SK-N-SH treated with all-trans-retinoic acid at 6 μM for 48 hours (cell line): ENCODE data around the gene SCAF11.

Experiments
- ARNTL ChIP-seq: fragments of 450-650 bp; formaldehyde crosslinking; IDR thresholded peaks from 2 replicates; pipeline ENCODE4 v1.5.0; 2020; ENCODE audit warnings: low read depth, mild to moderate bottlenecking, moderate library complexity, borderline replicate concordance
- ESRRG ChIP-seq: fragments of 250-450 bp; sonication (Bioruptor Pico); IDR thresholded peaks from 2 replicates; pipeline ENCODE4 v1.6.1; 2021; ENCODE audit warnings: mild to moderate bottlenecking
- GLIS3 ChIP-seq: fragments of 250-450 bp; sonication (Bioruptor Pico); IDR thresholded peaks from 2 replicates; pipeline ENCODE4 v1.5.0; 2020; ENCODE audit warnings: mild to moderate bottlenecking, moderate library complexity
- PPARA ChIP-seq: fragments of 250-450 bp; sonication (Bioruptor Pico); IDR thresholded peaks from 2 replicates; pipeline ENCODE4 v1.5.0; 2020; ENCODE audit warnings: mild to moderate bottlenecking, borderline replicate concordance
- ZNF70 ChIP-seq: fragments of 450-650 bp; formaldehyde crosslinking; IDR thresholded peaks from 2 replicates; pipeline ENCODE4 v1.5.0; 2020; ENCODE audit warnings: mild to moderate bottlenecking, moderate library complexity
- TF ChIP-seq, protein P1 (sequence below): fragments of 250-450 bp; sonication (Bioruptor Pico); IDR thresholded peaks from 2 replicates; pipeline ENCODE4 v1.5.1; 2020; ENCODE audit warnings: low read depth, mild to moderate bottlenecking, moderate library complexity
- TF ChIP-seq, protein P2 (sequence below): fragments of 250-450 bp; sonication (Bioruptor Pico); IDR thresholded peaks from 2 replicates; pipeline ENCODE4 v1.8.0; 2020; ENCODE audit warnings: mild to moderate bottlenecking, moderate library complexity, borderline replicate concordance

DNA sequence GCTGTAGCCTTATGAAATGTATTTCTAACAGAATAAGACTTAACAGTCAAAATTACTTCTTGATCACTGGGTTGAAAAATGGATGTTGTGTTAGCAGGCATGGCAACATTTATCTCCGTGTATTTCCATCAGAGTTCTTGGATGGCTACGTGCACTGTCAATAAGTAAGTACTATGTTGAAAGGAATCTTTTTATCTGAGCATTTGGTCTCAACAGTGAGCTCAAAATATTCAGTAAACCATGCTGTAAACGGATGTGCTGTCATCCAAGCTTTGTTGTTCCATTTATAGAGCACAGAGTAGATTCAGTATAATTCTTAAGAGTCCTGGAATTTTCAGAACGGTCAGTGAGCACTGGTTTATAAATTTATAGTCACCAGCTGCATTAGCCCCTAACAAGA is 15.5 kb downstream of the SCAF11 start:
- TF ChIP-seq ZNF70 (CRISPR knock-in tag) (no peak), GLIS3 (CRISPR knock-in tag) (no peak), ESRRG (CRISPR knock-in tag) (no peak), PPARA (no peak), ARNTL (CRISPR knock-in tag) (no peak)
- TF ChIP-seq, protein P1, sequence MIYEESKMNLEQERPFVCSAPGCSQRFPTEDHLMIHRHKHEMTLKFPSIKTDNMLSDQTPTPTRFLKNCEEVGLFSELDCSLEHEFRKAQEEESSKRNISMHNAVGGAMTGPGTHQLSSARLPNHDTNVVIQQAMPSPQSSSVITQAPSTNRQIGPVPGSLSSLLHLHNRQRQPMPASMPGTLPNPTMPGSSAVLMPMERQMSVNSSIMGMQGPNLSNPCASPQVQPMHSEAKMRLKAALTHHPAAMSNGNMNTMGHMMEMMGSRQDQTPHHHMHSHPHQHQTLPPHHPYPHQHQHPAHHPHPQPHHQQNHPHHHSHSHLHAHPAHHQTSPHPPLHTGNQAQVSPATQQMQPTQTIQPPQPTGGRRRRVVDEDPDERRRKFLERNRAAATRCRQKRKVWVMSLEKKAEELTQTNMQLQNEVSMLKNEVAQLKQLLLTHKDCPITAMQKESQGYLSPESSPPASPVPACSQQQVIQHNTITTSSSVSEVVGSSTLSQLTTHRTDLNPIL: no peak
- TF ChIP-seq, protein P2, sequence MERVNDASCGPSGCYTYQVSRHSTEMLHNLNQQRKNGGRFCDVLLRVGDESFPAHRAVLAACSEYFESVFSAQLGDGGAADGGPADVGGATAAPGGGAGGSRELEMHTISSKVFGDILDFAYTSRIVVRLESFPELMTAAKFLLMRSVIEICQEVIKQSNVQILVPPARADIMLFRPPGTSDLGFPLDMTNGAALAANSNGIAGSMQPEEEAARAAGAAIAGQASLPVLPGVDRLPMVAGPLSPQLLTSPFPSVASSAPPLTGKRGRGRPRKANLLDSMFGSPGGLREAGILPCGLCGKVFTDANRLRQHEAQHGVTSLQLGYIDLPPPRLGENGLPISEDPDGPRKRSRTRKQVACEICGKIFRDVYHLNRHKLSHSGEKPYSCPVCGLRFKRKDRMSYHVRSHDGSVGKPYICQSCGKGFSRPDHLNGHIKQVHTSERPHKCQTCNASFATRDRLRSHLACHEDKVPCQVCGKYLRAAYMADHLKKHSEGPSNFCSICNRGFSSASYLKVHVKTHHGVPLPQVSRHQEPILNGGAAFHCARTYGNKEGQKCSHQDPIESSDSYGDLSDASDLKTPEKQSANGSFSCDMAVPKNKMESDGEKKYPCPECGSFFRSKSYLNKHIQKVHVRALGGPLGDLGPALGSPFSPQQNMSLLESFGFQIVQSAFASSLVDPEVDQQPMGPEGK (CRISPR knock-in tag): no peak
